Testis (tissue), 3 donors: ENCODE results near the gene NKD1. TPM values are rescaled to one million over a fixed set of nuclear protein-coding genes. Genes with fewer than 3 reads are reported as not detected.

ENCODE experiments used
- DNase-seq: peaks from one replicate; pipeline ENCODE4 v3.0.0-alpha.2; 2019
- H3K27ac ChIP-seq, 2 donors: fragments of 200-600 bp; sonication (generic); one replicate each; pipeline ENCODE4 v1.5.1; 2019
- H3K27me3 ChIP-seq: fragments of 200-600 bp; sonication (generic); one replicate; pipeline ENCODE4 v1.5.1; 2019
- H3K36me3 ChIP-seq: fragments of 200-600 bp; sonication (generic); one replicate; pipeline ENCODE4 v1.5.1; 2017; ENCODE audit warnings: low read depth; ENCODE audit errors: missing control alignments
- H3K4me1 ChIP-seq: fragments of 200-600 bp; sonication (generic); one replicate; pipeline ENCODE4 v1.5.1; 2019
- H3K4me3 ChIP-seq, 2 donors: fragments of 200-600 bp; sonication (generic); one replicate each; pipeline ENCODE4 v1.5.1; 2017 to 2019
- H3K9me3 ChIP-seq: fragments of 200-600 bp; sonication (generic); one replicate; pipeline ENCODE4 v1.5.1; 2017
- POLR2A ChIP-seq: fragments of 450-650 bp; IDR thresholded peaks from one replicate; pipeline ENCODE4 v1.6.1; 2017; ENCODE audit warnings: antibody characterized with exemption, mild to moderate bottlenecking, moderate library complexity
- WGBS, 2 donors: methylation state at CpG; one replicate each; pipeline ENCODE4 v1.1.5; 2018; 5-methylcytosine and 5-hydroxymethylcytosine counted together
- intact Hi-C: fragments of 100-400 bp; cut with DNase I; formaldehyde crosslinking; loops from one replicate; pipeline ENCODE4 v1.15.1; 2023; ENCODE audit warnings: low total_unique reads
- polyA plus RNA-seq: library from polyadenylated mRNA; stranded (reverse); fragments of 350-450 nt; fragmentation: Illumina TruSeq; extraction: RNeasy Lipid Tissue Mini Kit (QIAGEN cat#74804); gene quantifications from one replicate; pipeline ENCODE4 v1.2.3, GENCODE V29; 2014; ENCODE audit warnings: low read depth, low replicate concordance; ENCODE audit not compliant: insufficient read depth
- total RNA-seq, 2 donors: library from RNA; depleted of rRNA; stranded (reverse); fragments of >200 nt; gene quantifications; one replicate each; pipeline ENCODE4 v1.2.3, GENCODE V29; 2016
- TF ChIP-seq, protein P1 (sequence below), 3 experiments: fragments of 450-650 bp in 2 of 3; fragments of 200-600 bp in 1 of 3; sonication (generic) in 1 of 3; IDR thresholded peaks; one replicate each; pipeline ENCODE4 v1.5.1; 2016 to 2019; ENCODE audit warnings: antibody characterized with exemption in 3 of 3, mild to moderate bottlenecking in 2 of 3, moderate library complexity in 1 of 3

Gene NKD1
- total and polyA plus RNA-seq, 3 donors from 2014 or later, result 5.9 to 14.4 (median 8.4) TPM

DNA sequence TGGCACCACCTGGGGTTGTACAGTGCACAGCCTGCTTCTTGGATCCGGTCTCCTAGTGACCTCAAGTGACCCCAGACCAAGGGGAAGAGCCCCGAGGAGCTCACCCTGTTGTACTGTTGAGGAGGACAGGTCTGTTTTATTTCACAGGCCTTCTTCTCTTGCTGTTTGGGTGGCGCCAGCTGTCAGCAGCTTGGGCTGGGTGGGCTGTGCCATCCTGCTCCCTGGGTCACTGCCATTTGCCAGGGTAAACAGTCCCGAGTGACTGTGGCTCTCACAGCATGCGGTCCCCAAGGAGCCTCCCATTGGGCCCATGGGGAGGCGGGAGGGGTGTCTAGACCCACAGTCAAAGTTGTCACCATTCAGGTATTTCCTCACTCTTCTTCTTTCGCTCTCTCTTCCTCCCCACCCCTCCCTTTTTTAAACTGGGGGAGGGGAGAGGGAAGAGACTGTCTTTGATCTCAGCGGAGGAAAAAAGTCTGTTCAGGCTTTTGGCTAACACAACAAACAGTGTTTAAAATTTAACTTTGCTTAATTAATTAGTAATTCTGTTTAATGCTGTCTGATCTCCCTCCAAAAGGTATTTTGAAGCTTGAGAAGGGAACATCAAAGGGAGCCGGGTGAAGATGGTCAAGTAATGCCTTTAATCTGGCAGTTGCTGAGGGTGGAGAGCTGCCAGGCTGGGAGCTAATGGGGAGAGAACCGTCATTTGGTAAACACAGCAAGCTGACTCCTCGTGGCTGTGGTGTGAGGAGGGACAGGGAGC, 68.9 kb downstream of the NKD1 start:
- DNase-seq, result no peak
- Histone ChIP-seq H3K4me3 (no peak overlapping the region), H3K4me1 (peaks cover 17% of the 10 kb centered on the region), H3K9me3 (no peaks in the 10 kb centered on the region), H3K27ac (no peak overlapping the region), H3K27me3 (no peaks in the 10 kb centered on the region), H3K36me3 (no peaks in the 10 kb centered on the region)
- intact Hi-C loops, result no loop called here
- WGBS, 2 donors, result 76 to 78% methylated on average over 11 of the region's 11 CpGs
- TF ChIP-seq, protein P1, sequence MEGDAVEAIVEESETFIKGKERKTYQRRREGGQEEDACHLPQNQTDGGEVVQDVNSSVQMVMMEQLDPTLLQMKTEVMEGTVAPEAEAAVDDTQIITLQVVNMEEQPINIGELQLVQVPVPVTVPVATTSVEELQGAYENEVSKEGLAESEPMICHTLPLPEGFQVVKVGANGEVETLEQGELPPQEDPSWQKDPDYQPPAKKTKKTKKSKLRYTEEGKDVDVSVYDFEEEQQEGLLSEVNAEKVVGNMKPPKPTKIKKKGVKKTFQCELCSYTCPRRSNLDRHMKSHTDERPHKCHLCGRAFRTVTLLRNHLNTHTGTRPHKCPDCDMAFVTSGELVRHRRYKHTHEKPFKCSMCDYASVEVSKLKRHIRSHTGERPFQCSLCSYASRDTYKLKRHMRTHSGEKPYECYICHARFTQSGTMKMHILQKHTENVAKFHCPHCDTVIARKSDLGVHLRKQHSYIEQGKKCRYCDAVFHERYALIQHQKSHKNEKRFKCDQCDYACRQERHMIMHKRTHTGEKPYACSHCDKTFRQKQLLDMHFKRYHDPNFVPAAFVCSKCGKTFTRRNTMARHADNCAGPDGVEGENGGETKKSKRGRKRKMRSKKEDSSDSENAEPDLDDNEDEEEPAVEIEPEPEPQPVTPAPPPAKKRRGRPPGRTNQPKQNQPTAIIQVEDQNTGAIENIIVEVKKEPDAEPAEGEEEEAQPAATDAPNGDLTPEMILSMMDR (IDR thresholded peaks at IDR 0.05), result no peak
- no peak for TF ChIP-seq POLR2A

DNA sequence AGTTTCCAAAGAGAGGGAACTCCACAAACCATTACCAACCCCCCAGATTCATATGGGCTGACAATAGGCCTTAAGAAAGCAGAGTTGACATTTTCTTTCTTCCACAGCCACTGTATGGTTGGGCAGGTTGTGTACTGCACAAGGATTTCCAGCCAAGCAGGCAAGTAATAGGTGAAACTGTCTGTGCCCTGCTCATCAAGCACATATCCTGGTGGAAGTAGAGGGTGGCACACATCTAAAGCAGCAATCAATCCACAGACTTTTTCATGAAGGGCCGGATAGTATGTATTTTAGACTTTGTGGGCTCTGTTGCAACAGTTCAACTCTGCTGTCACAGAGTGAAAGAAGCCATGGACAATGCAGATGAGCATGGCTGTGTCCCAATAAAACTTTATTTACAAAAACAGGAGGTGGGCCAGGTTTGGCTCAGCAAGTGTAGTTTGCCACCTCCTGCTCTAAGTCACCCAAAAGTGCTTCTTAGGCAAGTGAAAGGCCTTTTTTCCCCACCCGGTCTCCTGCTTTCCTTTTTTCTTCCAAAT, 69.5 kb downstream of the NKD1 start:
- peaks cover 17% of the 10 kb centered on the region for H3K4me1 ChIP-seq
- H3K27ac ChIP-seq, result no peak overlapping the region
- no peaks in the 10 kb centered on the region for H3K9me3 ChIP-seq
- H3K4me3 ChIP-seq, result no peak overlapping the region
- intact Hi-C loops, result no loop called here
- H3K27me3 ChIP-seq, result no peaks in the 10 kb centered on the region
- TF ChIP-seq, protein P1 (IDR thresholded peaks at IDR 0.05), result no peak
- no peak for TF ChIP-seq POLR2A
- WGBS, 2 donors, result 95 to 96% methylated on average over 2 of the region's 2 CpGs
- no peak for DNase-seq
- no peaks in the 10 kb centered on the region for H3K36me3 ChIP-seq

DNA sequence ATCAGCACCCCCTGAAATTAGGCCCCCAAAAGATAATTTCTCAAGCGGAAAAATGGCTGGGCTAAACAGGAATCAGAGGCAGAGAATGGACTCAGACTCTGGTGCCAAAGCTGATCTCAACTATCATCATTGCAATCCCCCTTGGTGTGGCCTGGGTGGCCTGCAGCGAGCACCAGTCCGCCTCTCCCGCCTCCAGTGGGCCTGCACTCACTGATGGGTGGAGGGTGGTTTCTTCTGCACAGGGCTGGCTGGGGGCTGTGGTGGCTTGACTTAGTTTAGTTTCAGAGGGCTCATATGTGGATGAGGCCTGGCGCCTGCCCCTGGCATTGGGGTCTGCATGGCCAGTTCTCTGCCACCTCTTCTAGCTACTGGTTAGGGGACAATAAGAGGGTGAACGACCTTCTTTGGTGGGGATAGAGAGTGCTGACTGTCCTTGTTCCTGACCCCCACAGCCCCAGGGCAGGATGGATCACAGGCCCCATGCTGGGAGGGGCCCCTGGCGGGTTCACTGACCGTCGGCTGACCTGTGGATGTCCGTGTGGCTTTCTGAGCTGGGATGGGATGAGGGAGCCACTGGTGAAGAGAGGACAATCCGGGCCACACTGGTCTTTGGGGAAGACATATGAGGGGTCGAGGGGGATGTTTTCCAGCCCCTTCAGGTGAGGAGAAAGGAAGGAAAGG, 70.2 kb downstream of the NKD1 start:
- H3K27ac ChIP-seq, result no peak overlapping the region
- intact Hi-C loops, result no loop called here
- H3K27me3 ChIP-seq, result no peaks in the 10 kb centered on the region
- H3K4me3 ChIP-seq, result no peak overlapping the region
- H3K36me3 ChIP-seq, result no peaks in the 10 kb centered on the region
- H3K4me1 ChIP-seq, result peaks cover 13% of the 10 kb centered on the region
- no peaks in the 10 kb centered on the region for H3K9me3 ChIP-seq
- no peak for DNase-seq
- TF ChIP-seq, protein P1 (IDR thresholded peaks at IDR 0.05), result no peak
- TF ChIP-seq POLR2A, result no peak
- 92 to 94% methylated on average over 10 to 12 of the region's 12 CpGs for WGBS, 2 donors

DNA sequence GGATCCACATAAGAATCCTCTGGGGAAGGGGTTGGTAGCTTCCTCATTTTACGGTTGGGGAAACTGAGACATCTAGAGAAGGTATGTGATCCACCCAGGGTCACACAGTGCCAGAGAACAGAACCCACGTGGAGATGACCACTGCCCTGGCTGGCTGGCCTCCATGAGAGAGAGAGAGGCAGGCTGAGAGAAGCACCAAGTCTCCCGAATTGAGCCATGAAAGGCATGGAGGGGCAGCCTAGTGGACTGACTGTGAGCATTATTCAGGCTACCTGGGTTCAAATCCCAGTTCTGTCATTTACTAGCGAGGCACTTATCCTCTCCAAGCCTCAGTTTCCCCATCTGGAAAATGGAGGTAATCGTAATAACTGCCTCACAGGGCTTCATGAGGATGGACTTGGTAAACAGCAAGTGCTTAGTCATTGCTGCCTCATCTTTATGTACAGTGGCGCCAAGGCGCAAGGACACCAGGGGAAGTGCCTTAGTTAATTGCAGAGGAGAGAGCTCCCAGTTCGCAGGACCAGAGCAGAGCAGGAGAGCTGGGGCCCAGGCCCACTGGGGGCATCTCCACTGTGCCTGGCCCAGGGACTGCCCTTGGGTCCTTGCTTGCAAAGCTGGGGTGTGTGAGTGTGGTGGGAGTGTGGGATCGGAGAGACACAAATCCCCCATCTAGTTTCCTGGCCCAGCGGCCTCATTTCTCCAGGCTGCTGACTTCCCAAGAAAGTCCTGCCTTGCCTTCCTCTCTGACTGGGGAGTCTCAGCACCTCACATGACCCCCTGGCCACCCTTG, 71.7 kb downstream of the NKD1 start:
- Histone ChIP-seq H3K27ac (no peak overlapping the region), H3K4me3 (no peak overlapping the region), H3K36me3 (no peaks in the 10 kb centered on the region), H3K27me3 (no peaks in the 10 kb centered on the region), H3K9me3 (no peaks in the 10 kb centered on the region), H3K4me1 (peaks cover 11% of the 10 kb centered on the region)
- no peak for TF ChIP-seq POLR2A
- TF ChIP-seq, protein P1 (IDR thresholded peaks at IDR 0.05), result no peak
- DNase-seq, result no peak
- 91 to 97% methylated on average over 9 to 10 of the region's 10 CpGs for WGBS, 2 donors
- intact Hi-C loops, result no loop called here
